ENCODE results near the gene RRM1. TPM values are rescaled to one million over a fixed set of nuclear protein-coding genes. Genes with fewer than 3 reads are reported as not detected.

Gene RRM1
- total and polyA plus RNA-seq, 2 of the 13 experiments (the other 11 are each of a cell fraction or from before 2014, with no cell fraction given) = 17.3 to 108 TPM

DNA sequence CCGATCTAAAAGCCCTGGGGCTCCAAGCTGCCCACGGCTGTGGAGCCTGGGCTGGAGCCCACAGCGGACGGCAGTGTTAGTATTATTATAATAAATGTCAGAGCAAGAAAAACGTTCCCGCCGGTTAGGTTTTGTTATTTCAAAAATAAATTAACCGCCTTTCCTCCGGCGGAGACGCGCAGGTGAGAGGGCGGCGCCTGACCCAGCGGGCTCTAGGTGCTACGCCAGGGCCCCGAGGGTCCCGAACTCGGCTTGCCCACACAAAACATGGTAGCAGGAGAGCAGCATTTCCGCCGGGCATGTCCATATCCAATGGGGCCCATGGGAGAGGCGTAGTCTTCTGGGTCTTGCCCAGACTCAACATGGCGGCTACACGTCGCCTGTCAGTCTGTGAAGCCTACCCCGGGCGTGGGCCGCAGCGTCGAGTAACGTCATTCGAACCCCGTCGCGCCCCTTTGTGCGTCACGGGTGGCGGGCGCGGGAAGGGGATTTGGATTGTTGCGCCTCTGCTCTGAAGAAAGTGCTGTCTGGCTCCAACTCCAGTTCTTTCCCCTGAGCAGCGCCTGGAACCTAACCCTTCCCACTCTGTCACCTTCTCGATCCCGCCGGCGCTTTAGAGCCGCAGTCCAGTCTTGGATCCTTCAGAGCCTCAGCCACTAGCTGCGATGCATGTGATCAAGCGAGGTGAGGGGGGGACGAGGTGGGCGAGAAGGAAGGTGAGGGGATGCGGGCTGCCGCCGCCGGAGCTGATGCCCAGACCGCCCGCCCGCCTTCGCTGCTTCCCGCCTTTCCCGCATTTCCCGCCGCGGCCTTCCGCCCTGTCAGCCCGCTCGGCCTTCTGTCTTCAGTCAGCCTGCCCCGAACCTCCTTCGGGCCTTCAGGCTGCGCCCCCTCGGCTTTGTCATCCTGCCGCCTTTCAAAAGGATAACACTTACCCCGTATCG is at the start of gene RRM1 (continued):
- TF ChIP-seq, protein P1, sequence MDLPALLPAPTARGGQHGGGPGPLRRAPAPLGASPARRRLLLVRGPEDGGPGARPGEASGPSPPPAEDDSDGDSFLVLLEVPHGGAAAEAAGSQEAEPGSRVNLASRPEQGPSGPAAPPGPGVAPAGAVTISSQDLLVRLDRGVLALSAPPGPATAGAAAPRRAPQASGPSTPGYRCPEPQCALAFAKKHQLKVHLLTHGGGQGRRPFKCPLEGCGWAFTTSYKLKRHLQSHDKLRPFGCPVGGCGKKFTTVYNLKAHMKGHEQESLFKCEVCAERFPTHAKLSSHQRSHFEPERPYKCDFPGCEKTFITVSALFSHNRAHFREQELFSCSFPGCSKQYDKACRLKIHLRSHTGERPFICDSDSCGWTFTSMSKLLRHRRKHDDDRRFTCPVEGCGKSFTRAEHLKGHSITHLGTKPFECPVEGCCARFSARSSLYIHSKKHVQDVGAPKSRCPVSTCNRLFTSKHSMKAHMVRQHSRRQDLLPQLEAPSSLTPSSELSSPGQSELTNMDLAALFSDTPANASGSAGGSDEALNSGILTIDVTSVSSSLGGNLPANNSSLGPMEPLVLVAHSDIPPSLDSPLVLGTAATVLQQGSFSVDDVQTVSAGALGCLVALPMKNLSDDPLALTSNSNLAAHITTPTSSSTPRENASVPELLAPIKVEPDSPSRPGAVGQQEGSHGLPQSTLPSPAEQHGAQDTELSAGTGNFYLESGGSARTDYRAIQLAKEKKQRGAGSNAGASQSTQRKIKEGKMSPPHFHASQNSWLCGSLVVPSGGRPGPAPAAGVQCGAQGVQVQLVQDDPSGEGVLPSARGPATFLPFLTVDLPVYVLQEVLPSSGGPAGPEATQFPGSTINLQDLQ (CRISPR knock-in tag; IDR thresholded peaks at IDR 0.05) = no peak
- peak; percentile 87 for TF ChIP-seq ZNF619 (CRISPR knock-in tag; IDR thresholded peaks at IDR 0.05)
- TF ChIP-seq GABPA (IDR thresholded peaks at IDR 0.05; ENCODE audit: low read depth, low read length) = peak; percentile 53
- peak; percentile 87 for TF ChIP-seq GABPA (CRISPR knock-in tag; IDR thresholded peaks at IDR 0.05; ENCODE audit: low read depth)
- 0 out of 2 replicates have a peak, but pooled peaks have one; percentile 41 for TF ChIP-seq RFX3 (CRISPR knock-in tag; IDR thresholded peaks at IDR 0.05)
- TF ChIP-seq CCAR2 (optimal IDR thresholded peaks at IDR 0.05; ENCODE audit: low read depth, low read length) = no peak
- peak; percentile 73; the same call in 1 of the 2 replicates for TF ChIP-seq KAT7 (CRISPR knock-in tag; IDR thresholded peaks at IDR 0.05; ENCODE audit: borderline replicate concordance)
- no peak for TF ChIP-seq ZNF720 (CRISPR knock-in tag; IDR thresholded peaks at IDR 0.05)
- no peak for TF ChIP-seq MBNL3 (CRISPR knock-in tag; conservative IDR thresholded peaks at IDR 0.05)
- peak; percentile 92 for TF ChIP-seq ZNF350 (CRISPR knock-in tag; IDR thresholded peaks at IDR 0.05; ENCODE audit: borderline replicate concordance, low read depth)
- no peak for TF ChIP-seq ETV6 (CRISPR knock-in tag; conservative IDR thresholded peaks at IDR 0.05)
- no peak for TF ChIP-seq RNF2 (conservative IDR thresholded peaks at IDR 0.05; ENCODE audit: low read depth)
- 0 out of 2 replicates have a peak, but pooled peaks have one; percentile 52 for TF ChIP-seq ZNF225 (CRISPR knock-in tag; IDR thresholded peaks at IDR 0.05)
- TF ChIP-seq, protein P2, sequence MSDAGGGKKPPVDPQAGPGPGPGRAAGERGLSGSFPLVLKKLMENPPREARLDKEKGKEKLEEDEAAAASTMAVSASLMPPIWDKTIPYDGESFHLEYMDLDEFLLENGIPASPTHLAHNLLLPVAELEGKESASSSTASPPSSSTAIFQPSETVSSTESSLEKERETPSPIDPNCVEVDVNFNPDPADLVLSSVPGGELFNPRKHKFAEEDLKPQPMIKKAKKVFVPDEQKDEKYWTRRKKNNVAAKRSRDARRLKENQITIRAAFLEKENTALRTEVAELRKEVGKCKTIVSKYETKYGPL (CRISPR knock-in tag; IDR thresholded peaks at IDR 0.05) = no peak
- peak; percentile 69; the same call in 1 of the 2 replicates for TF ChIP-seq ZNF124 (CRISPR knock-in tag; IDR thresholded peaks at IDR 0.05)
- TF ChIP-seq AHR (CRISPR knock-in tag; IDR thresholded peaks at IDR 0.05) = 0 out of 2 replicates have a peak, but pooled peaks have one; percentile 41
- TF ChIP-seq, protein P3, sequence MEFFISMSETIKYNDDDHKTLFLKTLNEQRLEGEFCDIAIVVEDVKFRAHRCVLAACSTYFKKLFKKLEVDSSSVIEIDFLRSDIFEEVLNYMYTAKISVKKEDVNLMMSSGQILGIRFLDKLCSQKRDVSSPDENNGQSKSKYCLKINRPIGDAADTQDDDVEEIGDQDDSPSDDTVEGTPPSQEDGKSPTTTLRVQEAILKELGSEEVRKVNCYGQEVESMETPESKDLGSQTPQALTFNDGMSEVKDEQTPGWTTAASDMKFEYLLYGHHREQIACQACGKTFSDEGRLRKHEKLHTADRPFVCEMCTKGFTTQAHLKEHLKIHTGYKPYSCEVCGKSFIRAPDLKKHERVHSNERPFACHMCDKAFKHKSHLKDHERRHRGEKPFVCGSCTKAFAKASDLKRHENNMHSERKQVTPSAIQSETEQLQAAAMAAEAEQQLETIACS (CRISPR knock-in tag; IDR thresholded peaks at IDR 0.05) = no peak; the same call in 1 of the 2 replicates
- TF ChIP-seq RBFOX2 (IDR thresholded peaks at IDR 0.05; ENCODE audit: low read depth, low read length) = peak; percentile 53; the same call in 1 of the 2 replicates
- TF ChIP-seq HMG20A (CRISPR knock-in tag; IDR thresholded peaks at IDR 0.05; ENCODE audit: borderline replicate concordance) = no peak
- TF ChIP-seq TCF7 (IDR thresholded peaks at IDR 0.05; ENCODE audit: low read depth) = no peak
- TF ChIP-seq, protein P4, sequence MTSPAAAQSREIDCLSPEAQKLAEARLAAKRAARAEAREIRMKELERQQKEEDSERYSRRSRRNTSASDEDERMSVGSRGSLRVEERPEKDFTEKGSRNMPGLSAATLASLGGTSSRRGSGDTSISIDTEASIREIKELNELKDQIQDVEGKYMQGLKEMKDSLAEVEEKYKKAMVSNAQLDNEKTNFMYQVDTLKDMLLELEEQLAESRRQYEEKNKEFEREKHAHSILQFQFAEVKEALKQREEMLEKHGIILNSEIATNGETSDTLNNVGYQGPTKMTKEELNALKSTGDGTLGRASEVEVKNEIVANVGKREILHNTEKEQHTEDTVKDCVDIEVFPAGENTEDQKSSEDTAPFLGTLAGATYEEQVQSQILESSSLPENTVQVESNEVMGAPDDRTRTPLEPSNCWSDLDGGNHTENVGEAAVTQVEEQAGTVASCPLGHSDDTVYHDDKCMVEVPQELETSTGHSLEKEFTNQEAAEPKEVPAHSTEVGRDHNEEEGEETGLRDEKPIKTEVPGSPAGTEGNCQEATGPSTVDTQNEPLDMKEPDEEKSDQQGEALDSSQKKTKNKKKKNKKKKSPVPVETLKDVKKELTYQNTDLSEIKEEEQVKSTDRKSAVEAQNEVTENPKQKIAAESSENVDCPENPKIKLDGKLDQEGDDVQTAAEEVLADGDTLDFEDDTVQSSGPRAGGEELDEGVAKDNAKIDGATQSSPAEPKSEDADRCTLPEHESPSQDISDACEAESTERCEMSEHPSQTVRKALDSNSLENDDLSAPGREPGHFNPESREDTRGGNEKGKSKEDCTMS (CRISPR knock-in tag; conservative IDR thresholded peaks at IDR 0.05) = 0 out of 2 replicates have a peak, but pooled peaks have one; percentile 62
- no peak for TF ChIP-seq ZNF577 (CRISPR knock-in tag; IDR thresholded peaks at IDR 0.05; ENCODE audit: borderline replicate concordance, low read depth)
- TF ChIP-seq FOSL2 (CRISPR knock-in tag; IDR thresholded peaks at IDR 0.05) = peak; percentile 61
- no peak for TF ChIP-seq GTF3A (CRISPR knock-in tag; conservative IDR thresholded peaks at IDR 0.05)

All from HepG2 (cell line).